ENCODE results near the gene FBXO34. TPM values are rescaled to one million over a fixed set of nuclear protein-coding genes. Genes with fewer than 3 reads are reported as not detected.
"Not testable (repeated sequence)": the region's sequence is repeated elsewhere in the genome, so short reads cannot be mapped to it uniquely, and the experiment has no call there.

FBXO34 gene
- total RNA-seq, 4 donors from 2014 or later: 28.1 to 75.3 (median 43.1) TPM

DNA sequence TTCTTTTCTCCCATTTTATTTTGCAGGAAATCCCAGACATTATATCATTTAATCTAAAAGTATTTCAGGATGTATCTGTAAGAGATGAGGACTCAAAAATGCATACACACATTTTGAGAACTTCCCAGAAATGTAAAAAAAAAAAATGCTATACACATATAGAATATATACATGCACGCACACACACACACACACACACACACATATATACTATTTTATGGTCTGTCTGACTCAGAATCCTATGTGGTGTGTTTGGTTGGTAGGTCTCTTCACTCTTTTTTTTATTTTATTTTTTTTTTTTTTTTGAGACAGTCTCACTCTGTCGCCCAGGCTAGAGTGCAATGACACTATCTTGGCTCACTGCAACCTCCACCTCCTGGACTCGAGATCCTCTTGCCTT lies 65.5 kb downstream of the FBXO34 start:
- H3K36me3 ChIP-seq: no peaks in the 10 kb centered on the region
- no peaks in the 10 kb centered on the region for H3K27me3 ChIP-seq
- peak overlapping the region in 3 of 4 donors; percentile 16 to 43 (median 20) for H3K27ac ChIP-seq
- no peaks in the 10 kb centered on the region for H3K9me3 ChIP-seq
- no peak for DNase-seq
- H3K4me3 ChIP-seq: no peak overlapping the region
- H3K4me1 ChIP-seq: peaks cover 0 to 43% (median 10%) of the 10 kb centered on the region in 4 donors
- TF ChIP-seq POLR2A (IDR thresholded peaks at IDR 0.05): no peak
- TF ChIP-seq, protein P1, sequence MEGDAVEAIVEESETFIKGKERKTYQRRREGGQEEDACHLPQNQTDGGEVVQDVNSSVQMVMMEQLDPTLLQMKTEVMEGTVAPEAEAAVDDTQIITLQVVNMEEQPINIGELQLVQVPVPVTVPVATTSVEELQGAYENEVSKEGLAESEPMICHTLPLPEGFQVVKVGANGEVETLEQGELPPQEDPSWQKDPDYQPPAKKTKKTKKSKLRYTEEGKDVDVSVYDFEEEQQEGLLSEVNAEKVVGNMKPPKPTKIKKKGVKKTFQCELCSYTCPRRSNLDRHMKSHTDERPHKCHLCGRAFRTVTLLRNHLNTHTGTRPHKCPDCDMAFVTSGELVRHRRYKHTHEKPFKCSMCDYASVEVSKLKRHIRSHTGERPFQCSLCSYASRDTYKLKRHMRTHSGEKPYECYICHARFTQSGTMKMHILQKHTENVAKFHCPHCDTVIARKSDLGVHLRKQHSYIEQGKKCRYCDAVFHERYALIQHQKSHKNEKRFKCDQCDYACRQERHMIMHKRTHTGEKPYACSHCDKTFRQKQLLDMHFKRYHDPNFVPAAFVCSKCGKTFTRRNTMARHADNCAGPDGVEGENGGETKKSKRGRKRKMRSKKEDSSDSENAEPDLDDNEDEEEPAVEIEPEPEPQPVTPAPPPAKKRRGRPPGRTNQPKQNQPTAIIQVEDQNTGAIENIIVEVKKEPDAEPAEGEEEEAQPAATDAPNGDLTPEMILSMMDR (IDR thresholded peaks at IDR 0.05): no peak

DNA sequence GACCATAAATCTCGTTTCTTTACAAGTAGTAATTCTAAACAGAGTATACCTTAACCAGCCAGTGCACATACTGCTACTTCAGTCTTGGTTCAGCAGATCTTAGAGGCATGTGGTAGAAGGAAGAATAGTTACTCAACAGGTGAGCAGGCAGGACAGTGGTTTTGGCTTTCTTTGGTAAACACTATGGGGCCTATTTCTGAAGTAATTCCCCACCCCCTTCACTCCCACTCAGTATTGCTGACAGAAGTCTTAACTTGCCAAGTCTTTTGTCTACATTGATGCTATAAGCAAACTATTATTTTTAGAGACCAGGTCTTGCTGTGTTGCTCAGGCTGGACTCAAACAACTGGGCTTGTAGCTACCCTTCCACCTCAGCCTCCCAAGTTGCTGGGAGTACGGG lies 68.5 kb downstream of the FBXO34 start:
- Histone ChIP-seq H3K4me1 (peaks cover 0 to 28% (median 4%) of the 10 kb centered on the region in 4 donors), H3K9me3 (no peaks in the 10 kb centered on the region), H3K4me3 (no peak overlapping the region), H3K36me3 (no peaks in the 10 kb centered on the region), H3K27ac (no peak overlapping the region), H3K27me3 (no peaks in the 10 kb centered on the region)
- TF ChIP-seq, protein P1 (IDR thresholded peaks at IDR 0.05): no peak
- TF ChIP-seq POLR2A (IDR thresholded peaks at IDR 0.05): no peak
- no peak for DNase-seq

DNA sequence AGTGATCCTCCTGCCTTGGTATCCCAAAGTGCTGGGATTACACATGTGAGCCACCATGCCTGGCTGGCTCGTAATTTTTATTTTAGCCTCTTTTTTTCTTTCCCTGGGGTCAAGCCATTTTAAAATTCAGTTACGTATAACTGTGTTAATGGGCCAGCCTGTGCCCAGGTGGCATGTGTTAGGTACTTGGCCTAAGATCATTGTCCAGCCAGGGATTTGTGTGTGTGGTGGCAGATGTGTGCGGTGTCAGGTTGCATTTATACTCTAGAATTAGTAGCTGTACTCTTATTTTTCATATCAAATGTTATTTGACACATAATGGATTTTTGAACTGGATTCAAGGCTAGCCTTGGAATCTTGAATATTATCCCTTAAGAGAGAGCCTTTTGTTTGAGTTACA lies 69.3 kb downstream of the FBXO34 start:
- no peaks in the 10 kb centered on the region for H3K36me3 ChIP-seq
- H3K9me3 ChIP-seq: no peaks in the 10 kb centered on the region
- no peak for DNase-seq
- H3K4me3 ChIP-seq: no peak overlapping the region
- no peak for TF ChIP-seq POLR2A (IDR thresholded peaks at IDR 0.05)
- TF ChIP-seq, protein P1 (IDR thresholded peaks at IDR 0.05): no peak
- H3K27me3 ChIP-seq: no peaks in the 10 kb centered on the region
- H3K4me1 ChIP-seq: peaks cover 0 to 24% (median 4%) of the 10 kb centered on the region in 4 donors
- no peak overlapping the region for H3K27ac ChIP-seq

DNA sequence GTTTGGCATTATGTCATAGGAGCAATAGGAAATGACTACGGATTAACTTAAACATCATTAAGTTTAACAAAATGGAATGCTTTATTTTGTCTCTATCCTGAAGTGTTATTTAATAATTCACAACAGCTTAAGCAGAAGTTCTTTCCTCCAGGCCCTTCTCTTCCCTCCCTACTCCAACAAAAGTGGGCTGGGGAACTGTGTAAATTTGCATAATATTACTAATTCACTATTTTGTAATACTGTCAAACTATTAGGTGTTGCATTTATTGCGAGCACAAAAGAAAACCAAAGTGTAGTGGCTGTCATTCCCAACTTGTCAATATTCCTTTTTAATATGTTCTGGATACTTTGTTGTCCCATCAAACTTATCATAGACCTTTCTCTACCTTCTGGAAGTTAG lies 70.6 kb downstream of the FBXO34 start:
- no peaks in the 10 kb centered on the region for H3K36me3 ChIP-seq
- no peaks in the 10 kb centered on the region for H3K9me3 ChIP-seq
- no peaks in the 10 kb centered on the region for H3K27me3 ChIP-seq
- TF ChIP-seq POLR2A (IDR thresholded peaks at IDR 0.05): no peak
- TF ChIP-seq, protein P1 (IDR thresholded peaks at IDR 0.05): no peak
- H3K4me3 ChIP-seq: no peak overlapping the region
- no peak for DNase-seq
- H3K27ac ChIP-seq: no peak overlapping the region
- H3K4me1 ChIP-seq: peaks cover 0 to 22% (median 0%) of the 10 kb centered on the region in 4 donors

DNA sequence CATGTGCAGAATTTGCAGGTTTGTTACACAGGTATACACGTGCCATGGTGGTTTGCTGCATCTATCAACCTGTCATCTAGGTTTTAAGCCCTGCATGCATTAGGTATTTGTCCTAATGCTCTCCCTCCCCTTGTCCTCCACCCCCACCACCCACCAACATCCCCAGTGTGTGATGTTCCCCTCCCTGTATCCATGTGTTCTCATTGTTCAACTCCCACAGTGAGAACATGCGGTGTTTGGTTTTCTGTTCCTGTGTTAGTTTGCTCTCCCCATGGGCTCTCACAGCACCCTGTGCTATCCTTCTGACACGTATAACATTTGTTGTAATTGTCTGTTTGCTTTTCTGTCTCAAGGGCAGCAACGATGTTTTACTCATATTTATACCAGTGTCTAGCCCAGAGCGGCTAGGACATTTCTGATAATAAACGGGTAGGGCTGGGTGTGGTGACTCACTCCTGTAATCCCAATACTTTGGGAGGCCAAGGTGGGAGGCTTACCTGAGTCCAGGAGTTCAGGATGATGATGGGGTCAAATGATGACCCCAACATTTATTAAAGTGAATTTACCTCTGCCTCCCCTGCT lies 73.5 kb downstream of the FBXO34 start:
- Histone ChIP-seq H3K27ac (peak overlapping the region in 1 of 4 donors; percentile 36), H3K4me1 (peaks cover 0 to 27% (median 0%) of the 10 kb centered on the region in 4 donors)
- not testable (repeated sequence) for H3K9me3 ChIP-seq, H3K36me3 ChIP-seq, H3K27me3 ChIP-seq, H3K4me3 ChIP-seq
- peak in 1 of 3 donors; percentile 60 for DNase-seq

DNA sequence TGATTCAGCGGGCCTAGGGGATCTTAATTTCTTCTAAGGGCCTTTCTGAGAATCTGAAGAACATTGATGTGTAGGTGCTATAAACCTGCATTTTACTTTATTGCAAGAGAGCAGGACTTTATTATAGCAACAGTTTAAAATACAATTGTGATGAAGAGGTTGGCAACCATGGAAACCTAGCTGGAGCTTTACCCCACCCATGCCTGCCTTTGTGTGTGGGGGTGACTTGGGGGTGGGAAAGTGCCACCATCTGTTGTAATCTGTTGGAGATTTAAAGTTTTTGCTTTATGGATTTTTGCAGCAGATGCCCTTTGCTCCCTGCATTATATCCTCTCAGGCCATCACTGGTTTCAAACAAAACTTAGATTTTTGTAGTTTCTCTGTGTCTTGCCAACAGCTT lies 75.8 kb downstream of the FBXO34 start:
- Histone ChIP-seq H3K4me1 (peaks cover 0 to 27% (median 0%) of the 10 kb centered on the region in 4 donors), H3K9me3 (no peaks in the 10 kb centered on the region), H3K27me3 (no peaks in the 10 kb centered on the region), H3K36me3 (peaks cover 0 to 17% (median 0%) of the 10 kb centered on the region in 3 donors), H3K4me3 (no peak overlapping the region), H3K27ac (no peak overlapping the region)
- TF ChIP-seq, protein P1 (IDR thresholded peaks at IDR 0.05): no peak
- TF ChIP-seq POLR2A (IDR thresholded peaks at IDR 0.05): no peak
- no peak for DNase-seq

Measured in Peyer's patch (tissue), 4 donors.